ENCODE measurements around the gene PHACTR3.

Gene PHACTR3

DNA sequence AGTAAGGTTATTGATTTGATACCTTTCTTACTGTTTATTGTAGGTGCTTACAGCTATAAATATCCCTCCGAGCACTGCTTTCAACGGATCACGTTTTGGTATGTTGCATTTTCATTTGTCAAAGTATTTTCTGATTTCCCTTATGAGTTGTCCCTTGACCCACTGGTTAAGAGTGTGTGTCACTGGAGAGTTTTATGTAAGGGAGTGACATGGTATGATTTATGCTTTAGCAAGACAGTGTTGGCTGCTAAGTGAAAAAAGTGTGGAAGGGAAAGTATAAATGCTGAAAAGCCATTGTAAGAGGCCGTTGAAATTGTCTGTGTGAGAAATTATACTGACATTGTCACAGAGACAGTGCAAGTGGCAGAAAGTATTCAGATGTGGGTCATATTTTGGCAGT is 257.1 kb downstream of the PHACTR3 start:
- DNase-seq (ENCODE audit: low spot score): no peak
- in situ Hi-C loops (cut with MboI; ENCODE audit: low pct_unique_long_range_greater_than_20kb, low sequenced_read_pairs, unreplicated experiment): no loop called here
- TF ChIP-seq, protein P1, sequence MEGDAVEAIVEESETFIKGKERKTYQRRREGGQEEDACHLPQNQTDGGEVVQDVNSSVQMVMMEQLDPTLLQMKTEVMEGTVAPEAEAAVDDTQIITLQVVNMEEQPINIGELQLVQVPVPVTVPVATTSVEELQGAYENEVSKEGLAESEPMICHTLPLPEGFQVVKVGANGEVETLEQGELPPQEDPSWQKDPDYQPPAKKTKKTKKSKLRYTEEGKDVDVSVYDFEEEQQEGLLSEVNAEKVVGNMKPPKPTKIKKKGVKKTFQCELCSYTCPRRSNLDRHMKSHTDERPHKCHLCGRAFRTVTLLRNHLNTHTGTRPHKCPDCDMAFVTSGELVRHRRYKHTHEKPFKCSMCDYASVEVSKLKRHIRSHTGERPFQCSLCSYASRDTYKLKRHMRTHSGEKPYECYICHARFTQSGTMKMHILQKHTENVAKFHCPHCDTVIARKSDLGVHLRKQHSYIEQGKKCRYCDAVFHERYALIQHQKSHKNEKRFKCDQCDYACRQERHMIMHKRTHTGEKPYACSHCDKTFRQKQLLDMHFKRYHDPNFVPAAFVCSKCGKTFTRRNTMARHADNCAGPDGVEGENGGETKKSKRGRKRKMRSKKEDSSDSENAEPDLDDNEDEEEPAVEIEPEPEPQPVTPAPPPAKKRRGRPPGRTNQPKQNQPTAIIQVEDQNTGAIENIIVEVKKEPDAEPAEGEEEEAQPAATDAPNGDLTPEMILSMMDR (IDR thresholded peaks at IDR 0.05; ENCODE audit: extremely low read depth, insufficient read depth, missing control alignments): no peak

DNA sequence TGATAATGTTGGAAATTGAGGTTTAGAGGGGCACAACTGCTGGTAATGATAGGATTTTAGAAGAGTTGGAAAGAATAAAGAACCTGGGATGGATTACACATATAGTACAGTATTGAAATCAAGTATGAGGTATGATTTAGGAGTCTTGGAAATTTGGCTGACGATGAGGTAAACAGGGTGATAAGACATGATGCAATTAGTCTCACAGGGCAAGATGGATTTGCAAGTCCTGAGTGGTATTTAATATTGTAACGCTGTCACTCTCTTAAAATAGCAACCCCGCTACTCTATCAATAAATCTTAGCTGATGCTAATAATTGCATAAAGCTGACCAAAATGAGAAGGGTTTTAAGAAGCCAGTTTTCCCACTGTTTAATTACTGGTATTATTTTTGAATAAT is 258.7 kb downstream of the PHACTR3 start:
- DNase-seq (ENCODE audit: low spot score): no peak
- in situ Hi-C loops (cut with MboI; ENCODE audit: low pct_unique_long_range_greater_than_20kb, low sequenced_read_pairs, unreplicated experiment): no loop called here
- TF ChIP-seq, protein P1 (IDR thresholded peaks at IDR 0.05; ENCODE audit: extremely low read depth, insufficient read depth, missing control alignments): no peak

DNA sequence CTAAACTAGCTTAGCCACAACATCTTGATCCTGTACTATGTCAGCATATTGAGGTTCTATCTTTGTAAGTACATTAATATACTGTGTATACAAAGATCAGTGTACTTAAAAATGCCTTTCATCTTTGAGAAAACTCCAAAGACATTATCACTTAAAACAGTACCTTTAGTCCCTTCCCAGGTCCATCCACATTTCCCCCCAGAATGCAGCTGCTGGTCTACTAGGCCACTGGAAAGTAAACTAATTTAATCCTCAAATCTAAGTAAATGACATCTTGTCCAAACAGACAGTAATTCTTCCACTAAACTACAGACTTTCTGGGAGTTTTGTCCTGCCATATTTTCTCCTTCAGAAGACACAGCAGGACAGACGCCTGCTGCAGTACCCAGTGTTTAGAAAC is 260.4 kb downstream of the PHACTR3 start:
- DNase-seq (ENCODE audit: low spot score): no peak
- TF ChIP-seq, protein P1 (IDR thresholded peaks at IDR 0.05; ENCODE audit: extremely low read depth, insufficient read depth, missing control alignments): no peak
- in situ Hi-C loops (cut with MboI; ENCODE audit: low pct_unique_long_range_greater_than_20kb, low sequenced_read_pairs, unreplicated experiment): no loop called here

DNA sequence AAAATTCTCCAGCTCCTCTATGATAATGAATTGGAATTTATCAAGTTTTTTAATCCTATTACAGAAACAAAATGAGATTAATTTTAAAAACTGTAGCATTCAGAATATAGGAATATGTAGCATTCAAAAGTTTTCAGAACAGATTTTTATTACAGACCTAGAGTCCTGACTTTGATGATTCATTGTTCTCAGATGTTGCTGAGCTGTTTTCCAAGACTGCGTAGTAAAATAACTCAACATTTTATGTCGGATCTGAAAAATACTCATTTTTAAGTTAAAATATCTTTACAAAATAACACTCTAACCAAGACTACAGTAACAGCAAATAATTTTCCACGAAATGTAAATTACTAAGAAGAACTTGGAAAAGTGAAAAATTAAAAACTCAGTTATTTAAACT is 262.0 kb downstream of the PHACTR3 start:
- TF ChIP-seq, protein P1 (IDR thresholded peaks at IDR 0.05; ENCODE audit: extremely low read depth, insufficient read depth, missing control alignments): no peak
- no peak for DNase-seq (ENCODE audit: low spot score)
- in situ Hi-C loops (cut with MboI; ENCODE audit: low pct_unique_long_range_greater_than_20kb, low sequenced_read_pairs, unreplicated experiment): no loop called here

DNA sequence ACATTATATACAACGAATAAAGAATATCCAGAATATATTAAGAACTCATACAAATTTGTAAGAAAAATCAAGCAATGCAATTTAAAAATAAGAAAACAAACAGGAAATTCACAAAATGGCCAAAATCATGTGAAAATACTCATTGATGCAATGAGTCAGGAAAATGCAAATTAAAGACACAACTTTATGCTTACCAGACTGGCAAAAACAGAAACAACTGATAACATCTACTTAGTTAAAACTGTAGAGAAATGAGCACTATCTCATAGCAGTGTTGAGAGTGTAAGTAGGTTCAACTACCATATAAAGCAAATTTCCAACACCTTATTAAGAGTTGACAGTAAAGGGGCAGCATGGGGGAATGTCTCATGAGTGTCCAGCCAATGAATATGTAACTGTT is 266.8 kb downstream of the PHACTR3 start:
- in situ Hi-C loops (cut with MboI; ENCODE audit: low pct_unique_long_range_greater_than_20kb, low sequenced_read_pairs, unreplicated experiment): no loop called here
- TF ChIP-seq, protein P1 (IDR thresholded peaks at IDR 0.05; ENCODE audit: extremely low read depth, insufficient read depth, missing control alignments): no peak

DNA sequence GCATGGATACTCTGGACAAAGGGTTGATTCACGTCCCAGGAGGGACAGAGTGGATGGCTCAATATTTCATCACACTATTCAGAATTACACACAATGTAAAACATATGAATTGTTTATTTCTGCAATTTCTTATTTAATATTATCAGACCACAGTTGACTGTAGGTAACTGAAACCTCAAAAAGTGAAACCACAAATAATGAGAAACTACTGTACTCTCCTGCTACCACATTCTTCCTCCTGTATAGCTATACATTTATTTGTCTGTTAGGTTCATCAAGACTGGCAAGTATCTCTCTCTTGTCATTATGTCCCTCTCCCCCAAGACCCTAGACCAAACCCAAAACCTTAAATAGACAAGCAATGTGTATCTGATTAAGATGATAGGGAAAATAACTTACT is 269.1 kb downstream of the PHACTR3 start:
- TF ChIP-seq, protein P1 (IDR thresholded peaks at IDR 0.05; ENCODE audit: extremely low read depth, insufficient read depth, missing control alignments): no peak
- in situ Hi-C loops (cut with MboI; ENCODE audit: low pct_unique_long_range_greater_than_20kb, low sequenced_read_pairs, unreplicated experiment): no loop called here
- no peak for DNase-seq (ENCODE audit: low spot score)

More for the DNA sequence above, 266.8 kb downstream of the PHACTR3 start:
- DNase-seq (ENCODE audit: low spot score): no peak

DNA sequence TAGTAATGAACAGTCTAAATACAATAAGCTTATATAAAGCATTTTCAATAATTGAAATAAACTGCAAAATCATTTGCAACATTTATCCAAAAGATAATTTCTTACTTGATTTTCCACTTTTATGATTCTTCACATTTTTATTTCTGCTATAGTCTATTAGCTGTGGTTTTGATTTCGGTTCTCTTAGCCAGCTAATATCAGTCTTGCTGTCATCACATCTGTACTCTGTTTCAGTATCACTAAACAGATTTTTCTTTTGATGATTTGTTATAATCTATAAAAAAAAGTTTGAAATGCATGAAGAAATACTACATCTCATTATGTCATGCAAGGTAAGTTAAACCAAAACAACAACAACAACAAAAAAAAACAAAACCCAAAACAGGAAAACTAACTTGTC is 275.9 kb downstream of the PHACTR3 start:
- TF ChIP-seq, protein P1 (IDR thresholded peaks at IDR 0.05; ENCODE audit: extremely low read depth, insufficient read depth, missing control alignments): no peak
- in situ Hi-C loops (cut with MboI; ENCODE audit: low pct_unique_long_range_greater_than_20kb, low sequenced_read_pairs, unreplicated experiment): no loop called here
- no peak for DNase-seq (ENCODE audit: low spot score)

Data from GM13977 (cell line).